NCI-H748 (cell line): Measurements from ENCODE around the gene ZSCAN29.

Experiments used
- DNase-seq: peaks from one replicate; lab custom pipeline; 2025; ENCODE audit not compliant: unreplicated experiment; lab: John Stamatoyannopoulos, UW

The ZSCAN29 gene

DNA sequence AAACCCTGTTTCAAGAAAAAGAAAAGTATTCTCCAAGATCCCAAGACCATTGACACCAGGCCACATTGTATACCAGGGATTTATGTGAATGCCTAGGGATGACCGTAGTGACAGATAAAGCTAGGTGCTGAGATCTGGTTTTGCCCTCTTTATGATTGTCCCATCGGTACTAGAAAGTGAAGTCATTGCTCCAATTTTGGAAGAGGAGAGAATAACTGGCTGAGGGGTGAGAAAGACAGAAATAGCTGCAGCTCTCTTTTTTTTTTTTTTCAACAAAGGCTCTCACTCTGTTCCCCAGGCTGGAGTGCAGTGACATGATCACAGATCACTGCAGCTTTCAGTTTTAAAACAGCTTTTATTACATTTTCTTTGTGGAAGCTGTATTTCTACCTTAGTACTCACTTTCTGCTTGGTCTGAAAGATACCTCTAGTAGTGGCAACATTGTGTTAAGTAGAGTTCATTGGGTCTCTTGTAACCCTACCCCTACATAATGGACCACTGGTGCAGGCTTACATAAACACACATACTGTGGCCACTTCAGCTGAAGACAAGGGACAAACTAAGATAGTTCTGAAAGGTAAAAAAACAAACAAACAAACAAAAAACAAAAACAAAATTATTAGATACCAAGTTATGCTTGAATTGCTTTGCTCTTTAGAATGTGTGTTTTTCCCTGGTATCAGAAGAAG is 18.0 kb downstream of the ZSCAN29 start:
- DNase-seq: no peak

DNA sequence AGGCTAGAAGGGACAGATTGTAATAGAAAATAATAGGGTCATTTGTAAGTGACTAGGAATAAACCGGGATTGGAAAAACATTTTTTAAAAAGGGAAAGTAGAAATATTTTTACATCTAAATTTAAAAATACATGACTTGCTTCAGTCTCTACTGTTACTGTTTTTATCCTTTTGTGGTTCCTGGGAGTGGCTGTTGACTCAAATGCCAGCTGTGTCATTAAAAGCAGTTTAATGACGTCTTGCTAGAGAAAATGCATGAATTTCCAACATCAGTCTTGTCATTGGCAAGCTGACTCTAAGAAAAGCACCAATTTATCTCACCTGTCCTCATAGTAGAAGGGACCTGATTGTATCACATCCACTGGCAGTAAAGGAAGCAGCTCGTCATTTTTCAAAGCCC is 23.7 kb downstream of the ZSCAN29 start:
- peak; percentile 45 for DNase-seq

DNA sequence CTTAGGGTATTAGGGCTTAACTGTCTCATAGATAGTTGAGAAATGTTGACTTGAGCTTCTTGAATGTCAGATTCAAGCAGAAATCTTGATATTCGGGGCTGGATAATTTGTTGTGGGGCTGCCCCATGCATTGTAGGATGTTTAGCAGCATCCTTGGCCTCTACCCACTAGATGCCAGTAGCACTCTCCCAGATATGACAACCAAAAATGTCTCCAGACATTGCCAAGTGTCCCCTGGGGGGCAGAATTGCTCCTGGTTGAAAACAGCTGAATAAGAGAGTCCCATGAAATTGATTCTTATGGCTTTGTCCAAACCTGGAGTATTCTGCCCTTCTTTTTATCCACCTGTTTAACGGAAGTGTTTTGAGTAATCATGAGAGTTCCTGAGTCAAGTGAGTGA is 24.5 kb downstream of the ZSCAN29 start:
- DNase-seq: peak; percentile 2

DNA sequence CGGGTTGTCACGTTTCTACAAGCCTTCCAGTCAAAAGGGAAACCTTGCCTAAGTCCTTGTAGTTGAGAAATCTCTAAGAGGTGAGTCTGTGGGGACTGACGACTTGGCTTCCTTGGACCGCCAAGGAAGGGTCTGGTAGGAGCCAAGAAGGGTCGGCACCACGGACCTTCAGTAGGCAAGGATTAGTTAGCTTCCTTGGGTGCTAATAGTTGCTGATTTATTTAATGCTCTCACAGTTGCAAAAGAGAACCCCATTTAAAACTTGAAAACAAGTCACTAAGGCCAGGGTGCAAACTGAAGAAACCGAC is 40.1 kb downstream of the ZSCAN29 start:
- no peak for DNase-seq

DNA sequence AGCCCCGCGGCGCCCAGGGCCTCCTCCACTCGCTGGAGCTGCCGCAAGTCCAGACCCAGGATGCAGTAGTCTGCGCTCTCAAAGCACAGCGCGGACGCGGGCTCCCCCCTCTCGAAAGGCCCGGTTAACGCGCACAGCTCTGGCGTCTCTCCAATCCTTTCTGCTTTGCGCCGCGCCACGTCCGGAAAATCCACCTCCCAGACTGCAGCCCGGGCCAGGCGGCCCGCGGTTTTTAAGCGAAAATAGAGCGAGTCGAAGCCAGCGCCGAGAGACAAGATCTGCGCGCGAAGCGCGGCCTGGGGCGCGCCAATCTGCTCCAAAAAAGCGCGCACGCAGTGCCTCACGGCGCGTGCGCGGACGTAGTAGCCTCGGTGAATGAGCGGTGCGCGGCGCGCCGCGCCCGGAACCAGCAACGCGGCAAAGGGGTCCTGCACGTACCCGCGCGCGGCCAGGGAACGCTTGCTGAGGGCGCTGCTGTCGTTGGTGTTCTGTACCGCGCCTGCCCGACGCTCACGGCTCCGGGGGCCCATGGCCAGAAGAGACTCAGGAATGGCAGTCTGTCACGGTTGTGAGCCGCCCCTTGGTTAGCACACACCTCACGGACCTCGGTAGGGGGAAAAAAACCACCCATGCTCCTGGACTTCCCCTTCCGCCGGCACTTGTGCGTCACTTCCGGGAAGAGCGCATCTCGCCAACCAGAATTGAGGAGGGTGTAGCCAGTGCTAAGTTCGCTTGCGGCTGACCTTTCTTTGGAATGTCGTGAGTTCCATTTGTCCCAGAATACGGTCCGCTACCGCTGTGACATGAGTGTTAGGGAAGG is 40.7 kb downstream of the ZSCAN29 start, which contains the start of gene LCMT2:
Gene LCMT2, minus strand, starts transcription at position 614 of the 820 bp plus-strand sequence. Its CDS starts 84 bp downstream, at position 530.
- peak; percentile 90 for DNase-seq

DNA sequence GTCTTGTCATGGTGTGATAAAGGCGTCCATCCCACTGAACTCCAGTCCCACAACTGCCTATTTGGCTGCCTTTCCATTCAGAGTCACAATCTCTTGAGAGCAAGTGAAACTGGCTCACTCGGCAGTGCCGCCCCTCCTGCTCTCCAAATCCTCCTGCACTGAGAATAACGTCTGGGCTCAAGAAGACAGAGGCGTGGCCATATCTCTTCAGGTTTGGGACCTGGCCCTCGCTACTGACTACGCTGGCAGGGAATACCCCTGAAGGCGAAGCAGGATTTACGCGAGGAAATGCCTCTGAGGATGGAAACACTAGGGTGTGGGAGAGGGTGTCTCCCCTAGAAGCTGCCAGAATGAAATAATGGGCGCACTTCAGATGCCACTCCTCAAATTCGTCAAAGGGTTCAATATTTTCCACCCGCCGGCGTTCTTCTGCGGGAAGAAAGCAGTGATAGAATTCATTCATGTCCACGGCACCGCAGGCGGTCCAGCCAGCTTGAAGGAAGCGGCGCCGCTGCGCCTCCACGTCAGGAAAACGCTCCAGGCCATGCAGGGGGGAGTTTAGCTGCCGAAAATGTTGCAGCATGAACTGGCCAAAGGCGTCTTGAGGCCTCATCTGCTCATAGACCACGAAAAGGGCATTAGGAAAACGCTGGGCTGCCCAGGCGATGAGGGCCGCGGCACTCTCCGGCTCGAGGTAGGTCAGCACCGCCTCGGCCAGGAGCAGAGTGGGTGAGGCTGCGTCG is 41.5 kb downstream of the ZSCAN29 start:
- DNase-seq: peak; percentile 63

DNA sequence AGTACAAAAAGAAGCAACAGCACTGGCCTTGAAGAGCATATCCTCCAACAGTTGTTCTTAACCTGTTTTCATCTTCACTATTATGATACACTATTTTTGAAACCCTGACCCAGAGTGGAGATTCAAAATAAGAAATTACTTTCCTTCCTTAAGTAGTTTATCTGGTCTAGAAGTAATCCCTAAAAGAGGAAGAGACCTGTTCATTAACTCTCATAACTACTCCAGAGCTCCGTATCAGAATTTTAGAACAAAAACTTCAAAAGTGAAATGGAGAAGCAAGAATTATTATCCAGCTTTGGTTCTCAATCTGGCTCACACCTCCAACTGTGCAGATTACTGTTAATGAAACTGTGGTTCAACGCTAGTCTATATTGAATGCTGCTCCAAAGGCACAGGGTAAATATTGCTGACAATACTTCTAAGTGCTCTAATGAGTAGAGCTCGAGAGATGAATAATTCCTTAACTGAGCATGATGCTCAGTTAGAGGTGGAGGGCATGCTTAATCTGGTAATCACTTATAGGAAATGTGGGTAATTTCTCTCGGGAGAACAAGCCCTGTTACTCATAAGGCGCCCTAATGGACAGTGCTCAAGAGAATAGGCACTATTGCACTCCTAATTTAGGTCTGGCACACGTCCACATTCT is 45.7 kb downstream of the ZSCAN29 start:
- peak; percentile 3 for DNase-seq

DNA sequence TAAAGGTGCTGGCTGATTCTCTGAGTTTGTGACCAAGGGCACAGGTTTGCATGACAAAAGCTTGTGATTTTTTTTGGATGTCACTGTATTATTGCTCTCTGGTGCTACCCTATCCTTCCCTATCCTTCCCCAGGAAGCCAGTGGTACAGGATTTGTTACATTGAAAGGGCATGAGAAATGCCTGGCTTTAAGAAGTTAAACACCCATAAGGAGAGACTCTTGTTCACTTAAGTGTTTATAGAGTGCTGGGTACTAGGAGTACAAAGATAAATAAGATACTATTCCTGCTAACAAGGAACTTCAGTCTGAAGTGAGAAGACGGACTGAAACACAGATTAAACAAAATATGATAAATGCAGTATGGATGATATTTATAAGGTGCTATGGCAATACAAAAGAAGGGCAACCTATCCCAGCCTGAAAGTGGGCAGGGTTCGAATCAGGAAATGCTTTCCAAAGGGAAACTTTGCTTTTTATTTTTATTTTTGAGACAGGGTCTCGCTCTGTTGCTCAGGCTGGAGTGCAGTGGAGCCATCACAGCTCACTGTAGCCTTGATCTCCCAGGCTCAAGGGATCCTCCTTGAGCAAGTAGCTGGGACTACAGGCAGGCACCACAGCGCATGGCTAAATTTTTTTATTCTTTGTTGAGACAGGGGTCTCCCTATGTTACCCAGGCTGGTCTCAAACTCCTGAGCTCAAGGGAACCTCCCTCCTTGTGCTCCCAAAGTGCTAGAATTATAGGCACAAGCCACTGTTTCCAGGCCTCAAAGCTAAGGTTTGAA is 51.7 kb downstream of the ZSCAN29 start:
- no peak for DNase-seq

DNA sequence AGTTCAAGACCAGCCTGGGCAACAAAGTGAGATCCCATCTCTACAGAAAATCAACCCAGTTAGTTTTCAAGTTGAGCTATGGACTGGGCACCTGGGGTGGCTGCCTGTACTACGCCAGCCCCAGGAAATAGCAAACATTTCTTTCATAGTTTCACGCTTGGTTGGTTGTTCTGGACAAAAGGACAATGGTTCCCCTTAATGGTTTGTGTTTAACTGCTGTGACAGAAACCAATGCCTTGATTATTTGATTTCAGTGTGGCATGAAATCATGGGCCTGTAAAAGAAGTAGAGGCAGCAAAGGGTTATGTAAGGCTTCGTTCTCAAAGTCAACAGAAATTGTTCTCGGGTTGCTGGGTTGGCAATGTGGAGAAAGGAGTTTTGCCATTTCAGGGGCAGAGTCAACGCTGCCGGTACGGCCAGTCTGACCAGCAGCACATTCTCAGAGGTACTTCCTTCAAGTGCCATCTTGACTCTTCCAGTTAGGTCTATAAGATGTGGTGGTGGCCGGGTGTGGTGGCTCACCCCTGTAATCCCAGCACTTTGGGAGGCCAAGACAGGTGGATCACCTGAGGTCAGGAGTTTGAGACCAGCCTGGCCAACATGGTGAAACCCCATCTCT is 53.2 kb downstream of the ZSCAN29 start:
- peak; percentile 38 for DNase-seq

DNA sequence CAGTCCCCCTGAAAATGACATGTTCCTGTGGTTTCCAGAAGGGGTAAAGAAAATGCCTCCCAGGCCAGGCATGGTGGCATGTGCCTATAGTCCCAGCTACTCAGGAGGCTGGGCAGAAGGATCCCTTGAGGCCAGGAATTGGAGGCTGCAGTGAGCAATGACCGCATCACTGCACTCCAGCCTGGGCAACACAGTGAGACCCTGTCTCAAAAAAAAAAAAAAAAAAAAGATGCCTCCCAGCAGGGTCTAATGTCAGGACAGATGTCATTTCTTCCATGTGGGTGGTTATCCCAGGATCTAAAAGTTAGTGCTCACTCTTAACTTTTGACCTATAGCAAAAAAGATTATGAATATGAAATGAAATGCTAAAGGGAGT is 53.9 kb downstream of the ZSCAN29 start:
- DNase-seq: no peak

DNA sequence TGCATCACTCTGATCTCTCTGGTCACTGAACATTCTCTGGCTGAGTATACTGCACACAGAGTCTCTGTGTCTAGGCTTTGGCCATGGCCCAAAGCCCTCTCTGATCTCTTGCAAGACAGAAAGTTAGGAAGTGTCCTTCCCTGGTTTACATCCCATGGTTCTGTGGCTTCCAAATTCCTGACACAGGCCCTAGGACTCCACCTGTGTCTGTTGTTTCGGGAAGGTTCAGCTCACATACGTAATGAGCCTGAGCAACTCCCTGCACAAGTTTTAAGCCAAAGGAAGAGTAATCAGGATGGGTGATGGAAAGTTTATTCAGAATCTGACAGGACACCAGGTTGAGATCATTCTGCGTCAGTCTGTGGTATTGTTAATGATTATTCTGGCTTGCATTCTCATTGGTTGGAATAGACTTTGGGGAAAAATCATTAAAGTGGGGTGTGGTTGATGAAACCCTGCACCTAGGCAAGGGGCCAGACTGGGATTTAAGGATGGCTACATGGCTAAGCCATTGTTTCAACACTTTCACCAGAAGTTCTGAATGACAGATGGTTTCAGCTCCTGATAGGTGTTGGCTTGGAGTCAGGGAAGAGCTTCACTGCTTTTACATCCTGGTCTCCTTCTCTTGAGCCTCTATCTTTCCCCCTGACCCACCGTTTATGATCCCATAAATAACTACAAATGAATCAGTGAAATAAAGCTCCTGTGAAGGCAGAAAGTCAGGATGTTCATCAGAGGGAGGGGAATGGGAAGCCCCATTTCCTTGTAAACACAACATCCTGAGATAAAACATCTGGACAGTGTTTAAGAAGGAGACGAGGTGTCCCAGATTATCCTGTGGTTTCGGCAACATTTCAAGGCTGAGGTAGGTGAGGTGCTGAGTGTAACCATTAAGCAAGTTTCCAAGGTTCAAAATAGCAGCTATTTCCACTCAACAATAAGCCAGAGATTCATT is 54.5 kb downstream of the ZSCAN29 start:
- no peak for DNase-seq

DNA sequence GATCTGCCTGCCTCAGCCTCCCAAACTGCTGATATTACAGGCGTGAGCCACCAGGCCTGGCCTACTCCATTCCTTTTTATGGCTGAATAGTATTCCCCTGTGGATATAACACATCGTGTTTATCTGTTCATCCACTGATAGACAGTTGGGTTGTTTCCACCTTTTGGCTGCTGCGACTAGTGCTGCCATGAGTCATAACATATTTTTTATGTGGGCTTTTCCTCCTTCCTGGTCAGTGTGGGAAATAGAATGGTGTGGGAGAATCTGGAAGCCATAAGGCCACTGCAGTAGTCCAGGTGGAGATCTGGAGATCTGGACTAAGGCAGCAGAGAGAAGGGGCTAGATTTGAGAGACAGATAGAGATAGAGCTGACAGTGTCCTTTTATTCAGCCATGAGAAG is 56.7 kb downstream of the ZSCAN29 start:
- no peak for DNase-seq

DNA sequence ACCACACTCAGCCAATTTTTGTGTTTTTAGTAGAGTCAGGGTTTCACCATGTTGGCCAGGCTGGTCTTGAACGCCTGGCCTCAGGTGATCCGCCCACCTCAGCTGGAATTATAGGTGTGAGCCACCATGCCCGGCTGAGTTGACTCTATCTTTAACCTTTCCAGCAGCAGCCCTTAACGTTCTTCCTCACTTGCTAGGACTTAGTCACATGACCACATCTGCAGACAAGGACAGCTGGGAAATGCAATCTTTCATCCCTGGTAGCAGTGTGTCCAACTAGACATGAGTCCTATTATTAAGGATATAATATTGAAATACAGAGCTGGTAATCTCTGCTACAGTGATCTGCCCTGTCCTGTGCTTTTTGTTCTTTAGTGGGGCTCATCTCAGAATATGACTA is 58.5 kb downstream of the ZSCAN29 start:
- no peak for DNase-seq
